GM18520 (cell line): ENCODE results near the gene OPN1MW3.
"Not testable (repeated sequence)": the region's sequence is repeated elsewhere in the genome, so short reads cannot be mapped to it uniquely, and the experiment has no call there.

Source experiments
- ATAC-seq: cut with Tn5 transposase; IDR thresholded peaks from one replicate; pipeline ENCODE4 v1.9.1; 2021; ENCODE audit not compliant: unreplicated experiment

OPN1MW3 gene

GRCh38 chrX:154295664-154296310 is 38.4 kb downstream of the OPN1MW3 start, which contains the start of gene TKTL1:
Gene TKTL1 (plus strand): TSS chrX:154295795. CDS start chrX:154295860, 65 bp downstream.
- ATAC-seq = no peak

- ATAC-seq = no peak
These were observed 39.3 kb downstream of the OPN1MW3 start for GRCh38 chrX:154296731-154297130.

GRCh38 chrX:154298312-154298711 is 40.9 kb downstream of the OPN1MW3 start:
- ATAC-seq = no peak

- ATAC-seq = no peak
These were observed 43.4 kb downstream of the OPN1MW3 start for GRCh38 chrX:154300816-154301215.

GRCh38 chrX:154302998-154303397 is 45.6 kb downstream of the OPN1MW3 start:
- ATAC-seq = not testable (repeated sequence)

GRCh38 chrX:154303476-154303875 is 46.1 kb downstream of the OPN1MW3 start:
- no peak for ATAC-seq

- no peak for ATAC-seq
These were observed 47.5 kb downstream of the OPN1MW3 start for GRCh38 chrX:154304846-154305245.

GRCh38 chrX:154305541-154306205 is 48.3 kb downstream of the OPN1MW3 start:
- no peak for ATAC-seq

- ATAC-seq = no peak
These were observed 49.8 kb downstream of the OPN1MW3 start for GRCh38 chrX:154307202-154307601.

GRCh38 chrX:154308108-154308946 is 50.9 kb downstream of the OPN1MW3 start:
- no peak for ATAC-seq

GRCh38 chrX:154309041-154309775 is 51.8 kb downstream of the OPN1MW3 start:
- ATAC-seq = no peak

GRCh38 chrX:154310616-154311536 is 53.5 kb downstream of the OPN1MW3 start:
- no peak for ATAC-seq

- ATAC-seq = no peak
These were observed 54.7 kb downstream of the OPN1MW3 start for GRCh38 chrX:154312116-154312515.

GRCh38 chrX:154313147-154313546 is 55.8 kb downstream of the OPN1MW3 start:
- no peak for ATAC-seq

GRCh38 chrX:154315416-154315815 is 58.0 kb downstream of the OPN1MW3 start:
- ATAC-seq = no peak

- no peak for ATAC-seq
These were observed 60.1 kb downstream of the OPN1MW3 start for GRCh38 chrX:154317391-154317995.

- no peak for ATAC-seq
These were observed 63.0 kb downstream of the OPN1MW3 start for GRCh38 chrX:154320406-154320805.
